NCI-H446 treated with DMSO at 0.1 percent for 48 hours (cell line): ENCODE measurements around the gene SEL1L.
"Not testable (repeated sequence)": the region's sequence is repeated elsewhere in the genome, so short reads cannot be mapped to it uniquely, and the experiment has no call there.

Source experiments
- DNase-seq: peaks from one replicate; lab custom pipeline; 2025; lab: John Stamatoyannopoulos, UW

SEL1L gene

GRCh38 chr14:81533536-81534343, at the start of gene SEL1L:
Gene SEL1L (minus strand): TSS chr14:81533853. CDS start chr14:81533744, 109 bp downstream.
- DNase-seq = peak; percentile 99

- no peak for DNase-seq
Observed at GRCh38 chr14:81582420-81582819, 48.8 kb upstream of the SEL1L start.

GRCh38 chr14:81579115-81579514, 45.5 kb upstream of the SEL1L start:
- no peak for DNase-seq

- DNase-seq = no peak
Observed at GRCh38 chr14:81571437-81571836, 37.8 kb upstream of the SEL1L start.

- no peak for DNase-seq
Observed at GRCh38 chr14:81567302-81567701, 33.6 kb upstream of the SEL1L start.

GRCh38 chr14:81565441-81566290, 32.0 kb upstream of the SEL1L start:
- DNase-seq = no peak

- DNase-seq = no peak
Observed at GRCh38 chr14:81562818-81563217, 29.2 kb upstream of the SEL1L start.

GRCh38 chr14:81561084-81561775, 27.6 kb upstream of the SEL1L start:
- DNase-seq = no peak

- no peak for DNase-seq
Observed at GRCh38 chr14:81559385-81559784, 25.7 kb upstream of the SEL1L start.

- DNase-seq = no peak
Observed at GRCh38 chr14:81557146-81557545, 23.5 kb upstream of the SEL1L start.

- no peak for DNase-seq
Observed at GRCh38 chr14:81555684-81556083, 22.0 kb upstream of the SEL1L start.

GRCh38 chr14:81555051-81555450, 21.4 kb upstream of the SEL1L start:
- DNase-seq = no peak

GRCh38 chr14:81551471-81551870, 17.8 kb upstream of the SEL1L start:
- no peak for DNase-seq

- DNase-seq = no peak
Observed at GRCh38 chr14:81550001-81550637, 16.5 kb upstream of the SEL1L start.

GRCh38 chr14:81541206-81541605, 7.6 kb upstream of the SEL1L start:
- DNase-seq = not testable (repeated sequence)

- DNase-seq = no peak
Observed at GRCh38 chr14:81537193-81537592, 3.5 kb upstream of the SEL1L start.

- no peak for DNase-seq
Observed at GRCh38 chr14:81536241-81536771, 2.7 kb upstream of the SEL1L start.

- DNase-seq = no peak
Observed at GRCh38 chr14:81535396-81536164, 1.9 kb upstream of the SEL1L start.

- DNase-seq = no peak
Observed at GRCh38 chr14:81534510-81535074, 939 bp upstream of the SEL1L start.

- no peak for DNase-seq
Observed at GRCh38 chr14:81533212-81533535, 479 bp downstream of the SEL1L start.

- no peak for DNase-seq
Observed at GRCh38 chr14:81529391-81529790, 4.3 kb downstream of the SEL1L start.
